Measurements from ENCODE around the gene CERT1.
"Not testable (repeated sequence)": the region's sequence is repeated elsewhere in the genome, so short reads cannot be mapped to it uniquely, and the experiment has no call there.

Gene CERT1

DNA sequence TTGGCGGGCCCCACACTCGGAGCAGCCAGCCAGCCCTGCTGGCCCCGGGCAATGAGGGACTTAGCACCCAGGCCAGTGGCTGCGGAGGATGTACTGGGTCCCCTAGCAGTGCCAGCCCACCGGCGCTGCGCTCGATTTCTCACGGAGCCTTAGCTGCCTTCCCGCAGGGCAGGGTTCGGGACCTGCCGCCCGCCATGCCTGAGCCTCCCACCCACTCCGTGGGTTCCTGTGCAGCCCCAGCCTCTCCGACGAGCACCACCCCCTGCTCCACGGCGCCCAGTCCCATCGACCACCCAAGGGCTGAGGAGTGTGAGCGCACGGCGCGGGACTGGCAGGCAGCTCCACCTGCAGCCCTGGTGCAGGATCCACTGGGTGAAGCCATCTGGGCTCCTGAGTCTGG lies 177.7 kb downstream of the CERT1 start:
- Mint-ChIP-seq H3K4me1 (peaks cover 13% of the 10 kb centered on the region), H3K27me3 (peaks cover 10% of the 10 kb centered on the region)
- not testable (repeated sequence) for H3K4me3 Mint-ChIP-seq; ATAC-seq (replicated peaks; ENCODE audit: extremely low read depth, poor library complexity, severe bottlenecking); DNase-seq (ENCODE audit: low spot score in 2 of 2); H3K36me3 Mint-ChIP-seq (ENCODE audit: insufficient read depth); H3K9me3 Mint-ChIP-seq; H3K27ac Mint-ChIP-seq (ENCODE audit: low read depth)

DNA sequence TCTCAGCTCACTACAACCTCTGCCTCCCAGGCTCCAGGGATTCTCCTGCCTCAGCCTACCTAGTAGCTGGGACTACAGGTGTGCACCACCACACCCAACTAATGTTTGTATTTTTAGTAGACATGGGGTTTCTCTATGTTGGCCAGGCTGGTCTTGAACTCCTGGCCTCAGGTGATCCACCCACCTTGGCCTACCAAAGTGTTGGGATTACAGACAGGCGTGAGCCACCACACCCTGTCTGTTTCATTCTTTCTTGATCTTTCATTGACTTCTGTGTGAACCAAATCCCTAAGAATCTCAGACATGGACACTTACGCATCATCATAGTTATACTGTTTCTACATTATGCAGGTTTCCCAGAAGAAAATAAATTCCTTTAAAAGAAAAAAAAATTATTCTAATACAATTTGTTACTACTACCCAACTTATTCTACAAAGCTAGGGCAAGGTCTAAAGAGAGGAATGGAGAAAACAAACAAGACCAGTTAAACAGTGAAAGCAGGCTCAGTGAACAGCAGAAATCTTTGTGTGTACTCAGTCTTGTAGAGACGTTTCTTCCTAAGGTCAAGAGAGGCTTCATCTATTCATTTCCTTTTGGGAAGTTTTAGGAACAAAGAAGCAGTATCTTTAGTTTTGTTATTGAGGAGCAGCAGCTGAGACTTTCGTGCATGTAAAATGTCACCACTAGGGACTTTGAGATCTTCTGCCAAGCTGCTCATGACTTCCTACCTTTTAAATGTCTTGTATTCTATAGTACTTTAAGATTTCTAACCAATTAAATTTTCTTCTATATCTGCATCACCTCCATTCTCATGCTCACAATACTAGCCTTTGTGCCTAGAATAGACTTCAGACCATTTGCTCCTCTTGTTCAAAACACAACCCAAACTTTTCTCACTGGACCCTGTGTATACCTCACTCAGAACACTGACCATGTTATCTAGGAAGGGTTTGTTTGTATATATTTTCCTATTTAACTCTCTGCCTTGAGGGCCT lies 180.0 kb downstream of the CERT1 start:
- Mint-ChIP-seq H3K27me3 (peaks cover 10% of the 10 kb centered on the region), H3K4me1 (no peaks in the 10 kb centered on the region), H3K36me3 (ENCODE audit: insufficient read depth) (no peaks in the 10 kb centered on the region), H3K9me3 (no peaks in the 10 kb centered on the region), H3K27ac (ENCODE audit: low read depth) (no peak overlapping the region), H3K4me3 (no peak overlapping the region)
- ATAC-seq (replicated peaks; ENCODE audit: extremely low read depth, poor library complexity, severe bottlenecking) (no peak), DNase-seq (ENCODE audit: low spot score in 2 of 2) (no peak)

DNA sequence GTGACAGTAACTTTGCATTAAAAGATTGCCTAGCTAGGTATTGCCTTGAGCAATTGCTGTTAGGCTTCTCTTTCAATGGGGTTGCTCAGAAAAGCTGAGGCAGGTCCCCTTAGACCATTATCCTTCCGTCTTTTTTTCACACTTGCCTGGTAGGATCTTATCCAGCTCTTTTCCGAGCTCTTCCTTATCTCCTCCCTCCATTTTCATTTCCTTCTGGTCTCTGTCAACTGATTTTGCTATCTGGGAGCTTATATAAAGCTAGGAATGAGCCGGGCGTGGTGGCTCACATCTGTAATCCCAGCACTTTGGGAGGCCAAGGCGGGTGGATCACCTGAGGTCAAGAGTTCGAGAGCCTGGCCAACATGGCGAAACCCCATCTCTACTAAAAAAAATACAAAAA lies 181.0 kb downstream of the CERT1 start:
- peaks cover 2% of the 10 kb centered on the region for H3K36me3 Mint-ChIP-seq (ENCODE audit: insufficient read depth)
- H3K9me3 Mint-ChIP-seq: no peaks in the 10 kb centered on the region
- no peak for ATAC-seq (replicated peaks; ENCODE audit: extremely low read depth, poor library complexity, severe bottlenecking)
- H3K27ac Mint-ChIP-seq (ENCODE audit: low read depth): no peak overlapping the region
- no peak overlapping the region for H3K4me3 Mint-ChIP-seq
- H3K27me3 Mint-ChIP-seq: peaks cover 10% of the 10 kb centered on the region
- no peaks in the 10 kb centered on the region for H3K4me1 Mint-ChIP-seq
- no peak for DNase-seq (ENCODE audit: low spot score in 2 of 2)
